T1000 (cell line): ENCODE results near the gene PLS1.
A peak's percentile ranks its signal among the peaks of the same experiment; 100 is the strongest.
"Not testable (repeated sequence)": the region's sequence is repeated elsewhere in the genome, so short reads cannot be mapped to it uniquely, and the experiment has no call there.

Experiments used
- DNase-seq: peaks from one replicate; lab custom pipeline; 2025; ENCODE audit warnings: mixed read lengths; lab: John Stamatoyannopoulos, UW

PLS1 gene

GRCh38 chr3:142705198-142705597, 109.0 kb downstream of the PLS1 start:
- no peak for DNase-seq

- no peak for DNase-seq
Measured at GRCh38 chr3:142706321-142707127, 110.3 kb downstream of the PLS1 start.

- no peak for DNase-seq
Measured at GRCh38 chr3:142709207-142709606, 113.0 kb downstream of the PLS1 start.

- not testable (repeated sequence) for DNase-seq
Measured at GRCh38 chr3:142714882-142715281, 118.7 kb downstream of the PLS1 start.

- DNase-seq: no peak
Measured at GRCh38 chr3:142716102-142716501, 119.9 kb downstream of the PLS1 start.

- no peak for DNase-seq
Measured at GRCh38 chr3:142723665-142723967, 127.4 kb downstream of the PLS1 start.

GRCh38 chr3:142723968-142724681, 127.9 kb downstream of the PLS1 start, which contains the start of gene TRPC1:
Gene TRPC1, plus strand, starts transcription at chr3:142724034. Its CDS starts 526 bp downstream, at chr3:142724560.
- DNase-seq: peak; percentile 60

GRCh38 chr3:142724682-142725356, 128.6 kb downstream of the PLS1 start:
- peak; percentile 29 for DNase-seq

GRCh38 chr3:142725357-142725739, 129.2 kb downstream of the PLS1 start:
- no peak for DNase-seq

- DNase-seq: no peak
Measured at GRCh38 chr3:142726017-142726416, 129.8 kb downstream of the PLS1 start.

- no peak for DNase-seq
Measured at GRCh38 chr3:142732066-142732465, 135.9 kb downstream of the PLS1 start.

- no peak for DNase-seq
Measured at GRCh38 chr3:142734834-142735233, 138.6 kb downstream of the PLS1 start.

- DNase-seq: no peak
Measured at GRCh38 chr3:142735462-142735861, 139.3 kb downstream of the PLS1 start.

- no peak for DNase-seq
Measured at GRCh38 chr3:142738396-142738795, 142.2 kb downstream of the PLS1 start.

GRCh38 chr3:142746646-142747045, 150.5 kb downstream of the PLS1 start:
- no peak for DNase-seq

GRCh38 chr3:142750531-142750930, 154.3 kb downstream of the PLS1 start:
- not testable (repeated sequence) for DNase-seq

GRCh38 chr3:142752605-142753004, 156.4 kb downstream of the PLS1 start:
- DNase-seq: not testable (repeated sequence)

- no peak for DNase-seq
Measured at GRCh38 chr3:142754494-142754893, 158.3 kb downstream of the PLS1 start.
